Adipose tissue (tissue), 3 donors: ENCODE results near the gene TMEM181. TPM values are rescaled to one million over a fixed set of nuclear protein-coding genes. Genes with fewer than 3 reads are reported as not detected.
"Not testable (repeated sequence)": the region's sequence is repeated elsewhere in the genome, so short reads cannot be mapped to it uniquely, and the experiment has no call there.

Source experiments
- H3K27ac ChIP-seq: one replicate; pipeline ENCODE4 v1.5.1; 2013; ENCODE audit warnings: low read depth, low read length
- WGBS, 3 donors: extraction: QIAGEN DNeasy Blood & Tissue Kit; methylation state at CpG; one replicate each; pipeline ENCODE4 v1.1.7; 2013; 5-methylcytosine and 5-hydroxymethylcytosine counted together
- polyA plus RNA-seq, 3 donors: library from polyadenylated mRNA; stranded (reverse); fragments of 200-250 nt; gene quantifications; one replicate each; pipeline ENCODE4 v1.2.3, GENCODE V29; 2013
- donor health status: healthy with polysubstance abuse.
- donor health status: Bipolar disorder and iron deficiency.
- donor health status: healthy.

The TMEM181 gene
- polyA plus RNA-seq, 3 donors = 11.0 to 18.0 (median 11.0) TPM

- no peak overlapping the region for H3K27ac ChIP-seq
- WGBS, 3 donors = 1% methylated on average over 61 to 75 of the region's 75 CpGs
Measured at GRCh38 chr6:158536084-158536890, 23.6 kb upstream of the TMEM181 start.

- 3 to 5% (median 4%) methylated on average over 66 to 94 of the region's 94 CpGs for WGBS, 3 donors
- no peak overlapping the region for H3K27ac ChIP-seq
Measured at GRCh38 chr6:158536891-158537798, 22.7 kb upstream of the TMEM181 start.

- 47 to 54% (median 48%) methylated on average over 2 of the region's 2 CpGs for WGBS, 3 donors
- no peak overlapping the region for H3K27ac ChIP-seq
Measured at GRCh38 chr6:158538741-158539140, 21.1 kb upstream of the TMEM181 start.

- no peak overlapping the region for H3K27ac ChIP-seq
- WGBS, 3 donors = 72 to 85% (median 82%) methylated on average over 7 of the region's 7 CpGs
Measured at GRCh38 chr6:158539413-158539812, 20.5 kb upstream of the TMEM181 start.

- 90 to 91% (median 91%) methylated on average over 6 of the region's 6 CpGs for WGBS, 3 donors
- H3K27ac ChIP-seq = no peak overlapping the region
Measured at GRCh38 chr6:158539881-158540280, 20.0 kb upstream of the TMEM181 start.

- no peak overlapping the region for H3K27ac ChIP-seq
- whole genome bisulfite sequencing, 3 donors = 79 to 82% (median 82%) methylated on average over 12 of the region's 12 CpGs
Measured at GRCh38 chr6:158543606-158544185, 16.2 kb upstream of the TMEM181 start.

- no peak overlapping the region for H3K27ac ChIP-seq
- 89 to 94% (median 92%) methylated on average over 12 of the region's 12 CpGs for WGBS, 3 donors
Measured at GRCh38 chr6:158544428-158544827, 15.5 kb upstream of the TMEM181 start.

GRCh38 chr6:158545043-158545966 lies 14.6 kb upstream of the TMEM181 start:
- WGBS, 3 donors = 81 to 84% (median 81%) methylated on average over 30 of the region's 30 CpGs
- no peak overlapping the region for H3K27ac ChIP-seq

GRCh38 chr6:158548418-158549161 lies 11.3 kb upstream of the TMEM181 start:
- H3K27ac ChIP-seq = no peak overlapping the region
- 82 to 85% (median 83%) methylated on average over 9 of the region's 9 CpGs for WGBS, 3 donors

- WGBS, 3 donors = 60 to 79% (median 73%) methylated on average over 6 of the region's 6 CpGs
- H3K27ac ChIP-seq = no peak overlapping the region
Measured at GRCh38 chr6:158552055-158552795, 7.7 kb upstream of the TMEM181 start.

- no peak overlapping the region for H3K27ac ChIP-seq
- WGBS, 3 donors = 83 to 92% (median 90%) methylated on average over 5 of the region's 5 CpGs
Measured at GRCh38 chr6:158552796-158553138, 7.1 kb upstream of the TMEM181 start.

- WGBS, 3 donors = 41 to 93% (median 81%) methylated on average over 4 of the region's 4 CpGs
- no peak overlapping the region for H3K27ac ChIP-seq
Measured at GRCh38 chr6:158554611-158555361, 5.1 kb upstream of the TMEM181 start.

- H3K27ac ChIP-seq = no peak overlapping the region
- WGBS, 3 donors = 47 to 77% (median 57%) methylated on average over 7 of the region's 7 CpGs
Measured at GRCh38 chr6:158556113-158556512, 3.8 kb upstream of the TMEM181 start.

GRCh38 chr6:158557110-158557509 lies 2.8 kb upstream of the TMEM181 start:
- WGBS, 3 donors = 96 to 99% (median 96%) methylated on average over 3 of the region's 3 CpGs
- H3K27ac ChIP-seq = not testable (repeated sequence)

GRCh38 chr6:158557927-158558326 lies 2.0 kb upstream of the TMEM181 start:
- WGBS, 3 donors = 66 to 85% (median 84%) methylated on average over 5 of the region's 5 CpGs
- no peak overlapping the region for H3K27ac ChIP-seq
